Calu3 (cell line): ENCODE data around the gene FYTTD1. TPM values are rescaled to one million over a fixed set of nuclear protein-coding genes. Genes with fewer than 3 reads are reported as not detected.

Source experiments
- BruUV-seq: library from RNA; stranded (reverse); fragments of 400-500 nt; replicated peaks from 2 replicates; lab custom pipeline; 2021; lab: Mats Ljungman, UMichigan
- CTCF ChIA-PET: fragments of 300-600 bp; sonication (Branson Sonifier 250); formaldehyde crosslinking; loops from one replicate; lab custom pipeline; 2022; ENCODE audit warnings: antibody characterized with exemption; lab: Charles Lee
- DNase-seq: peaks from one replicate; pipeline ENCODE4 v3.0.0; 2022
- H3K27ac Mint-ChIP-seq: one replicate; pipeline ENCODE4 v1.8.0; 2022; ENCODE audit warnings: mixed read lengths; ENCODE audit not compliant: unreplicated experiment
- H3K27me3 Mint-ChIP-seq: one replicate; pipeline ENCODE4 v1.8.0; 2022; ENCODE audit warnings: mixed read lengths; ENCODE audit not compliant: unreplicated experiment
- H3K36me3 Mint-ChIP-seq: one replicate; pipeline ENCODE4 v1.8.0; 2022; ENCODE audit warnings: mild to moderate bottlenecking, moderate library complexity, mixed read lengths; ENCODE audit not compliant: insufficient read depth, unreplicated experiment
- H3K4me1 Mint-ChIP-seq: one replicate; pipeline ENCODE4 v1.8.0; 2022; ENCODE audit warnings: mild to moderate bottlenecking, low read depth, mixed read lengths; ENCODE audit not compliant: unreplicated experiment
- H3K4me3 Mint-ChIP-seq: one replicate; pipeline ENCODE4 v1.8.0; 2022; ENCODE audit warnings: mild to moderate bottlenecking, low read depth, moderate library complexity, mixed read lengths; ENCODE audit not compliant: unreplicated experiment
- H3K9me3 Mint-ChIP-seq: one replicate; pipeline ENCODE4 v1.8.0; 2022; ENCODE audit warnings: low read depth, mixed read lengths; ENCODE audit not compliant: unreplicated experiment
- CTCF ChIP-seq: fragments of 200-600 bp; IDR thresholded peaks from one replicate; pipeline ENCODE4 v1.8.0; 2022; ENCODE audit warnings: antibody characterized with exemption; ENCODE audit not compliant: unreplicated experiment
- intact Hi-C: fragments of 100-400 bp; cut with micrococcal nuclease; formaldehyde crosslinking; loops from one replicate; pipeline ENCODE4 v1.10.0; 2022; ENCODE audit not compliant: unreplicated experiment
- total RNA-seq: library from RNA; stranded (reverse); gene quantifications from 2 replicates; pipeline ENCODE4 v1.2.3, GENCODE V29; 2022

FYTTD1 gene
- total RNA-seq, 1 experiment from 2014 or later, result 37.6 TPM

- CTCF ChIA-PET, result interaction anchor here (0.7 kb wide), 1 partner anchor 209 kb away, joined by 3 read pairs; no protein-coding TSS in a partner anchor
Observed at GRCh38 chr3:197791892-197792647, 42.4 kb downstream of the FYTTD1 start.

GRCh38 chr3:197793247-197793646, 43.6 kb downstream of the FYTTD1 start:
- DNase-seq, result no peak
- Mint-ChIP-seq H3K27ac (no peak overlapping the region), H3K36me3 (peaks cover 22% of the 10 kb centered on the region), H3K4me1 (no peaks in the 10 kb centered on the region), H3K4me3 (no peak overlapping the region), H3K27me3 (no peaks in the 10 kb centered on the region), H3K9me3 (no peaks in the 10 kb centered on the region)
- TF ChIP-seq CTCF, result no peak
- no TSS peak for BruUV-seq
- CTCF ChIA-PET, result no interaction called here
- intact Hi-C loops, result loop anchor here (5.0 kb wide), 1 partner anchor 81 kb away; no protein-coding TSS in a partner anchor

More at GRCh38 chr3:197791892-197792647, 42.4 kb downstream of the FYTTD1 start:
- BruUV-seq, result TSS peak; percentile 41
- DNase-seq, result no peak
- no peak for TF ChIP-seq CTCF
- intact Hi-C loops, result loop anchor here (5.0 kb wide), 1 partner anchor 80 kb away; no protein-coding TSS in a partner anchor
- H3K27ac Mint-ChIP-seq, result peak overlapping the region; percentile 55
- H3K9me3 Mint-ChIP-seq, result no peaks in the 10 kb centered on the region
- peak overlapping the region; percentile 83 for H3K4me3 Mint-ChIP-seq
- H3K27me3 Mint-ChIP-seq, result no peaks in the 10 kb centered on the region
- peaks cover 22% of the 10 kb centered on the region for H3K36me3 Mint-ChIP-seq
- H3K4me1 Mint-ChIP-seq, result peaks cover 10% of the 10 kb centered on the region

- no peak for DNase-seq
- no peak overlapping the region for H3K27ac Mint-ChIP-seq
- H3K9me3 Mint-ChIP-seq, result no peaks in the 10 kb centered on the region
- no peak for TF ChIP-seq CTCF
- H3K36me3 Mint-ChIP-seq, result peaks cover 22% of the 10 kb centered on the region
- intact Hi-C loops, result loop anchor here (5.0 kb wide), 1 partner anchor 82 kb away; no protein-coding TSS in a partner anchor
- no peaks in the 10 kb centered on the region for H3K27me3 Mint-ChIP-seq
- H3K4me1 Mint-ChIP-seq, result no peaks in the 10 kb centered on the region
- BruUV-seq, result no TSS peak
- H3K4me3 Mint-ChIP-seq, result no peak overlapping the region
- CTCF ChIA-PET, result no interaction called here
Observed at GRCh38 chr3:197794115-197794514, 44.4 kb downstream of the FYTTD1 start.

GRCh38 chr3:197795200-197795599, 45.5 kb downstream of the FYTTD1 start:
- no peak overlapping the region for H3K4me3 Mint-ChIP-seq
- H3K9me3 Mint-ChIP-seq, result no peaks in the 10 kb centered on the region
- intact Hi-C loops, result no loop called here
- no peaks in the 10 kb centered on the region for H3K27me3 Mint-ChIP-seq
- no peak overlapping the region for H3K27ac Mint-ChIP-seq
- CTCF ChIA-PET, result no interaction called here
- TF ChIP-seq CTCF, result no peak
- BruUV-seq, result no TSS peak
- DNase-seq, result no peak
- peaks cover 22% of the 10 kb centered on the region for H3K36me3 Mint-ChIP-seq
- H3K4me1 Mint-ChIP-seq, result no peaks in the 10 kb centered on the region
